Heart left ventricle (tissue), 13 donors: ENCODE data around the gene GTF2H4.

ENCODE experiments used
- POLR2A ChIP-seq, 2 donors: fragments of 450-650 bp; IDR thresholded peaks; one replicate each; pipeline ENCODE4 v1.6.1; 2017; ENCODE audit warnings: antibody characterized with exemption in 2 of 2, mild to moderate bottlenecking in 2 of 2, moderate library complexity in 2 of 2
- TF ChIP-seq, protein P1 (sequence below), 12 donors: fragments of 200-600 bp; sonication (generic) in 4 of 12; IDR thresholded peaks; one replicate each; pipeline versions ENCODE4 v1.5.0 to v1.8.0; 2018 to 2022; ENCODE audit warnings: antibody characterized with exemption in 12 of 12, mild to moderate bottlenecking in 5 of 12
- donor health status: ischemic (EF 13 %, LVEDD 7.1; RV severe dilation, severe dysfunction).
- donor health status: DM: no; HTN: yes; CAD: no.
- donor health status: DM: no; HTN: no; CAD: no.
- donor health status: ischemic (EF 25% LVEDD 6.9; RV normal size, moderate dysfunction).
- donor health status: ischemic (EF 25% LVEDD 5.7; RV mildly dilated, moderate dysfunction).
- donor health status: ischemic (EF 35%, LVEDD 5.7; RV mildly dilated, moderate dysfunction).
- donor health status: nonischemic (EF 11% LVEDD 7.7; RV severe dilation, severe dysfunction).
- donor health status: DM: yes; HTN: yes; CAD: no.
- donor health status: PGD.
- donor health status: ischemic (EF 29% LVEDD 5.4; RV normal size, mild dysfunction).
- donor health status: nonischemic (EF 23%, LVEDD 6.1; RV moderate dilation, normal function).

DNA sequence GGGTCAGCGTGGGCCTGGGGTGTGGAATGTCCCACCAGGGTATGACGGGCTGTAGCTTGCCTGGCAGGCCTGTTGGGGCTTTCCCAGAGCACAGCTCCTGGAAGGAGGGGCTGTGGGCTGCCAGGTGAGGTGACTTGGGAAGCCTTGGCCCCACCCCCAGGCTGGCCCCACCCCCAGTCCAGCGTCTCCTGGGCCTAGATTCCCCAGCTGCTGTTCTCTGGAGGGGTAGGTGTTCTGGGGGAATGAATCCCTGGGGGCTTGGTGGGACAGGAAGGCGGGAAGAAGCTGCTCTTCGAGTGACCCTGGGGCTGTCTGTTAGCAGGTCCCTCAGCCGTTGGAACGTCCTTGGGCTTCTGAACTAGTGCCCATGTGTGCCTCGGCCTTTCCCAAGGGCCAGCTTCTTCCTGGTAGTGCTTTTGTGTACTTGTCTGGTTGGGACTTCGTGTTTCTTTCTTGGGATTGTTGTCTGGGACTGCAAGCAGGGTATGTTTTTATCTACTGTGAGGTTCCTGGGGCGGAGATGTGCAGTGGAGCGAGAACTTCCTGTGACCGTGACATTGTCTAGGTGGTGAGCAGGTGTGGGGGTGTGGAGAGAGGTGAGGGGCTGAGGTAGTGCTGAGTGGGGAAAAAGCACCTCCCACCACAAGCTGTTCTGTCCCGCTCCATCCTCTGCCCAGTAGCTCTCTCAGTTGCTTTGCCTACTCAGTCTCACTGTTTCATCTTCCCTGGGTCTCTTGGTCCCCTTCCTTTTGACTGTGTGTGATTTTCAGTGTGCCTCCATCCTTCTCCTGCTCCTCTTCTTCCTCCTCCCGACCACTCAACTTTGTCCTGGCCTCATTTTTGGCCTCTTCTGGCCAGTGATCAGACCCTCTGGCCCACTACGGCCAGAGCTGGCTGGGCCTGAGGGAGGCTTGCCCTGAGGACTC, 25.0 kb upstream of the GTF2H4 start:
- TF ChIP-seq POLR2A (IDR thresholded peaks at IDR 0.05): no peak
- TF ChIP-seq, protein P1, sequence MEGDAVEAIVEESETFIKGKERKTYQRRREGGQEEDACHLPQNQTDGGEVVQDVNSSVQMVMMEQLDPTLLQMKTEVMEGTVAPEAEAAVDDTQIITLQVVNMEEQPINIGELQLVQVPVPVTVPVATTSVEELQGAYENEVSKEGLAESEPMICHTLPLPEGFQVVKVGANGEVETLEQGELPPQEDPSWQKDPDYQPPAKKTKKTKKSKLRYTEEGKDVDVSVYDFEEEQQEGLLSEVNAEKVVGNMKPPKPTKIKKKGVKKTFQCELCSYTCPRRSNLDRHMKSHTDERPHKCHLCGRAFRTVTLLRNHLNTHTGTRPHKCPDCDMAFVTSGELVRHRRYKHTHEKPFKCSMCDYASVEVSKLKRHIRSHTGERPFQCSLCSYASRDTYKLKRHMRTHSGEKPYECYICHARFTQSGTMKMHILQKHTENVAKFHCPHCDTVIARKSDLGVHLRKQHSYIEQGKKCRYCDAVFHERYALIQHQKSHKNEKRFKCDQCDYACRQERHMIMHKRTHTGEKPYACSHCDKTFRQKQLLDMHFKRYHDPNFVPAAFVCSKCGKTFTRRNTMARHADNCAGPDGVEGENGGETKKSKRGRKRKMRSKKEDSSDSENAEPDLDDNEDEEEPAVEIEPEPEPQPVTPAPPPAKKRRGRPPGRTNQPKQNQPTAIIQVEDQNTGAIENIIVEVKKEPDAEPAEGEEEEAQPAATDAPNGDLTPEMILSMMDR (IDR thresholded peaks at IDR 0.05): no peak
